ENCODE results near the gene MSRB3.

DNA sequence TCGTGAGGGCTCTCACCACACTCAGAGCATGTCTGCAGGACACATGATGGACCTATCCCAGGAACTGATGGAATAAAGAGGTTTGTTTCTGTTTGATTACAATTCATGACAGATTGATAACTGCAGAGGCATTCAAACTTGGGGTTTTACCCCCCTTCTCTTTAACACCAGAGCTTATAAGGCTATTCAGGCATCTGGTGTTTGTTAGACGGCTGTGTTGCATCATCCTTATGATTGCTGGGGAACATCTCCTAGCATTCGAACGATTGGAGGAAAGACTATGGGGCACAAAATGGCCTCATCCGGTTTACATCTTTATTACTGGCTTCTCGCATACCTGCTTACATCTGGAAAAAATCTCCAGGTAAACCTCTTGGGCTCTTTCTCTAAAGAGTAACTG, 191.8 kb downstream of the MSRB3 start:
- TF ChIP-seq EZH2 (IDR thresholded peaks at IDR 0.05), result no peak
- TF ChIP-seq POLR2AphosphoS5 (IDR thresholded peaks at IDR 0.05; ENCODE audit: borderline replicate concordance, low read depth, low read length), result no peak
- TF ChIP-seq FOXP2 (optimal IDR thresholded peaks at IDR 0.05; ENCODE audit: control extremely low read depth, extremely low read length, insufficient read depth), result no peak
